HG03045 (cell line): ENCODE results near the gene ATP2B2.

ENCODE experiments used
- ATAC-seq: cut with Tn5 transposase; IDR thresholded peaks from one replicate; pipeline ENCODE4 v1.9.1; 2021; ENCODE audit warnings: mild to moderate bottlenecking, moderate library complexity; ENCODE audit not compliant: unreplicated experiment

ATP2B2 gene

GRCh38 chr3:10350324-10350985 lies 154.9 kb downstream of the ATP2B2 start:
- ATAC-seq, result no peak

GRCh38 chr3:10349801-10350200 lies 155.6 kb downstream of the ATP2B2 start:
- ATAC-seq, result no peak

GRCh38 chr3:10348404-10348721 lies 157.0 kb downstream of the ATP2B2 start:
- no peak for ATAC-seq

GRCh38 chr3:10347648-10348403 lies 157.6 kb downstream of the ATP2B2 start:
- no peak for ATAC-seq

GRCh38 chr3:10345911-10346310 lies 159.5 kb downstream of the ATP2B2 start:
- ATAC-seq, result no peak

- ATAC-seq, result no peak
Observed at GRCh38 chr3:10344944-10345575, 160.3 kb downstream of the ATP2B2 start.

GRCh38 chr3:10344147-10344943 lies 161.0 kb downstream of the ATP2B2 start:
- ATAC-seq, result no peak

- ATAC-seq, result no peak
Observed at GRCh38 chr3:10343526-10343925, 161.9 kb downstream of the ATP2B2 start.

GRCh38 chr3:10342781-10343180 lies 162.6 kb downstream of the ATP2B2 start:
- no peak for ATAC-seq

- no peak for ATAC-seq
Observed at GRCh38 chr3:10341901-10342398, 163.4 kb downstream of the ATP2B2 start.

- ATAC-seq, result no peak
Observed at GRCh38 chr3:10340476-10340875, 164.9 kb downstream of the ATP2B2 start.

GRCh38 chr3:10340046-10340445 lies 165.3 kb downstream of the ATP2B2 start:
- ATAC-seq, result no peak

- no peak for ATAC-seq
Observed at GRCh38 chr3:10339376-10339955, 165.9 kb downstream of the ATP2B2 start.

- no peak for ATAC-seq
Observed at GRCh38 chr3:10338591-10339353, 166.6 kb downstream of the ATP2B2 start.

- no peak for ATAC-seq
Observed at GRCh38 chr3:10338164-10338470, 167.3 kb downstream of the ATP2B2 start.

GRCh38 chr3:10337323-10338163 lies 167.8 kb downstream of the ATP2B2 start:
- no peak for ATAC-seq

GRCh38 chr3:10336761-10337160 lies 168.6 kb downstream of the ATP2B2 start:
- no peak for ATAC-seq

- ATAC-seq, result no peak
Observed at GRCh38 chr3:10335871-10336622, 169.3 kb downstream of the ATP2B2 start.
